Stimulated activated CD8-positive, alpha-beta memory T cell treated with anti-CD3 and anti-CD28 coated beads, Interleukin-7, amount 100 ng/mL, for 4 hours (primary cell): ENCODE measurements around the gene LEPROT.
"Not testable (repeated sequence)": the region's sequence is repeated elsewhere in the genome, so short reads cannot be mapped to it uniquely, and the experiment has no call there.

Experiments
- DNase-seq, 2 donors: peaks; one replicate each; pipeline ENCODE4 v3.0.0-alpha.2; 2020; ENCODE audit warnings: low read depth in 2 of 2

The LEPROT gene

DNA sequence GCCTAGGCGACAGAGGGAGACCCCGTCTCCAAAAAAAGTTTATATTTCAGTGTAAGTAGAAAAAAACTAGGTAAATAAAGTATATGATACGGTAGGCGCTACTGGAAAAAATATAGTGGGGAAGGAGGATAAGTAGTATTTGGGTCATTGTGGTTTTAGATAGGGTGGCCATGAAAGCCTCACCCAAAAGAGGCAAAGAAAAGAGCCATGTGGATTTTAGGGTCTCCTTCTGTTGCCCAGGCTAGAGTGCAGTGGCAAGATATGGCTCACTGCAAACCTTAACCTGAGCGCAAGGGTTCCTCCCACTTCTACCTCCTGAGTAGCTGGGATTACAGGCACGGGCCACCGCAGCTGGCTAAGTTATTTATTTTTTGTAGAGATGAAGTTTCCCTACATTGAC is 17.1 kb downstream of the LEPROT start:
- no peak for DNase-seq

DNA sequence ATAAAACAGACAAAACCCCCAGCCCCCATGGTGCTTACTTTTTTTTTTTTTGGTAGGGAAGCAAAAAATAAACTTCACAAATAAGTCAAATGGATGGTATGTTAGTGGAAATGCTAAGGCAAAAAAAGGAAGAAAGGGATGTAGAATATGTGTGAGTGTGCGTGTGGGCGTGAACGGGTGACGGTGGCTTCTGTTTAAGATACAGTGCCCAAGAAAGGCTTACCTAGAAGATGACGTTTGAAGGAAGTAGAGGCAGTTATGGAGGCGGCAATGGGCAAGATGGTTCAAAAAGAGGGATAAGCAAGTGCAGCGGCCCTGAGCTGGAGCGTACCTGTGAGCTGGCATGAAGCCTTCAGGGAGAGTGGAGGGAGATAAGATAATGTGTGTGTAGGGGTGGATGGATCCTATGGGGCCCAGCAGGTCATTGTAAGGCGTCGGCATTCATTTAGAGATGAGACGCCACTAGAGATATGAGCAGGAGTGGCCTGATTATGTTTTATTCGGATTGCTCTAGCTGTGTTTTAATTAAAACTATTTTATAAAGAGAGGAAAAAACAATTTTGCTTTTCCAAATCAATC is 19.9 kb downstream of the LEPROT start:
- no peak for DNase-seq

DNA sequence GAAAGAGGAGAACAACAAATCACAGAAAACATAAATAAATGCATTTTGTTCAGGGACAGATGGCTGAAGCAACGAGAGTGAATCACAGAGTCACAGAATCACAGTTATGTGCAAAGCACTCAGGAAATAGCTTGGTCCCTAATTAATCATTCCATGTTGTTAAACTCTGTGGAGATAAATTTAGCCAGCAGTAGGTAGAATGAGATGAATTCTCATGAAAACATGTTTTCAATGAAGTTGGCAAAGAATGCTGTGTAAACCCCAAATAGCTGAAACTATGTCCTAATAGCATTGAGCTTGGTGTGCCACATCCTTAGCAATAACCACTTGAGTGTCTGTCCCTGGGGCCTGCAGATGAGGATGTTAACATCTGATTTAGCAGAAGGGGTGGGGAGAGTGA is 20.4 kb downstream of the LEPROT start:
- no peak for DNase-seq

DNA sequence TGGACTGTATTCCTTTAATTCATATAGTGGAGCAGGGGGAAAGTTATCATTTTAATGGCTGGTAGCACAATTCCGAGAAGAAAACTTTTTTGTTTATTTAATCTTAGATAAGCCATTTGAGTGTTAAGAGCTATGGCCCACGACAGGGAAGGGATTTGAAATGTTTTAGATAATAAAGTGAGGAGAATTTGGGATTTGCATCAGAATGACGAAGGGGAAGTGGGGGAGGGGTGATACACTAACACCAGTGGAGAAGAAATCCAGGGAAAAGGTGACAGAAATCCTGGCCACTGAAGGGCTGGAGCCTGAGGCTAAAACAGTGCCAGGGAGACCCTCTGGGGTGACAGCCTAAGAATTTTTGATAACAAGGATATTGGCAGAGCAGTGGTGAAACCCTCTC is 21.0 kb downstream of the LEPROT start:
- DNase-seq = no peak

GRCh38 chr1:65442442-65442841 is 22.0 kb downstream of the LEPROT start:
- DNase-seq = no peak

- no peak for DNase-seq
Observed at GRCh38 chr1:65443647-65444046, 23.2 kb downstream of the LEPROT start.

GRCh38 chr1:65444128-65444640 is 23.7 kb downstream of the LEPROT start:
- no peak for DNase-seq

GRCh38 chr1:65445837-65446236 is 25.4 kb downstream of the LEPROT start:
- DNase-seq = no peak

DNA sequence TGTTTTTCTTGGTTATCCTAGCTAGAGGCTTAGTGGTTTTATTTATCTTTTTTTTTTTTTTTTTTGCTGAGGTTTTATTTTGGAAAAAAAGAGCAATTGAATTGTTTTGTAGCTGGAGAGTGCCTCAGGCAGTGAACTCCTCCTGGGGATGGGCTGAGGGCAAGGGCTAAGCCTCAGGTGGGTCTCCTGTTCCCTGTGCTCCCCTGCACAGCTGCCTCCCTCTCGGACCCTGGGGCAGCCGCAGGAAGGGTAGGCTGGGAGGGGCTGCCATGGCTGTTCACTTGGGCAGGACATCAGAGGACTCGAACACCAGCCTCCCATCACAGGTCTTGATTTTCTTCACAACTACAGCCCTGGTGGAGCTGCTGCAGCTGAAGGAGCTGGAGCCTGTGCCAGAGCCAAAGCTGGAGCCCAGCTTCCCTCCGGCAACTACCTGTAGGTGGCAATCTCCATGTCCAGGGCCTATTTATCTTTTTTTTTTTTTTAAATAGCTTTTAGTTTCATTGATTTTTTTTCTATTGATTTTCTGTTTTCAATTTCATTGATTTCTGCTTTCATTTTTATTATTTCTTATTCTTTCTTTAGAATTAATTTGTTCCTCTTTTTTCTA is 28.9 kb downstream of the LEPROT start:
- no peak for DNase-seq

GRCh38 chr1:65455678-65456077 is 35.2 kb downstream of the LEPROT start:
- not testable (repeated sequence) for DNase-seq

DNA sequence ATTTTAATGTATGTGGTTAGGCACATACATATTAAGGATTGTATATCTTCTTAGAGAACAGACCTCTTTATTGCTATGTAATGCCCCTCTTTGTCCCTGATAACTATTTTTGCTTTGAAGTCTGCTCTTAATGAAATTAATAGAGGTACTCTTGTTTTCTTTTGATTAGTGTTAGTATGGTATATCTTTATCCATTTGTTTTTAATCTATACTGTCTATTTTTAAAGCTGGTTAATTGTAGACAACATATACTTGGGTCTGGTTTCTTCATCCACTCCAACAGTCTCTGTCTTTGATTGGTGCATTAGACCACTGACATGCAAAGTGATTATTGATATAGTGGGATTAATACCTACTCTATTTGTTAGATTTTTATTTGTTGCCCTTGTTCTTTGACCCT is 36.0 kb downstream of the LEPROT start:
- DNase-seq = no peak

- no peak for DNase-seq
Observed at GRCh38 chr1:65457868-65458267, 37.4 kb downstream of the LEPROT start.

DNA sequence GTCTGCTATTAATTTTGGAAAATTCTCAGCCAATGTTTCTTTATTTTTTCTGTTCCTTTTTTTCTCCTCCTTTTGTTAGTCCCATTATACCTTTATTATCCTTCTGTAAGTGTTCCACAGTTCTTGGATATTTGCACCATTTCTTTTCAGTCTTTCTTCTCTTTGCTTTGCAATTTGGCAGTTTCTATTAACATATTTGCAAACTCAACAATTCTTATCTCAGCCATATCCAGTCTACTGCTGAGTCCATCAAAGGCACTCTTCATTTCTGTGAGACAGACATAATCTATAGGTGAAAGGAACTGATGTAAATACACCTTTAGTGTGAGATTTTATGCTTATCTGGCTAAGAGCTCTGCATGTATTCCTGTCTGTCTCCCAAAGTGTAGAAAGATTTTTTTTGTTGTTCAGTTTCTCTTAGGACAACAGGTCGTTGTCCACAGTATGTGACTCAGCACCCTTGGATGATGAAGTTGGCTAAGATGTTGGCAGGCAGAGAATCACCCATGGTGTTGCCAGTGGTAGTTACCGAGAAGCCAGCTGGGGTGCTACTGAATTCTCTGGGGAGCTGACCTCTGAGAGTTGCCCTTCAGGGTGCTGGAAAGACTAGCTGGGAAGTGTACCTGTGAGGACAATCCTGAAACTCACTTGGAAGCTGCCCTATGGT is 38.4 kb downstream of the LEPROT start:
- no peak for DNase-seq

DNA sequence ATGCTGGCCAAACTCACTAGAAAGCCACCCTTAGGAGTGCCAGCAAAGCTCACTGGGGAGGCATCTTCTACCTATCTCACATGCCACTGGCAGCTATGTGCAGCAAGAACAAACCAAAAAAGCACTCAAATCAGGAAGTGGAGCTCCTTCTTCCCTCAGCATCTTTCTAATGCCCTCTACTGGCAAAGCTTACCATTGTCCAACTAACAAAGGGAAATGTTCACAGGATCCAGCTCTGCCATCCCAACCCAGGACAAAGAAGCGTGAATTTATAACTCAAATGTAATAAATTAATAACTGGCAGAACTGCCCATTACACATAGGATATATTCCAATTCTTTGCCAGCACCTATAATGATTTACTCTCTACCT is 38.9 kb downstream of the LEPROT start:
- DNase-seq = no peak

DNA sequence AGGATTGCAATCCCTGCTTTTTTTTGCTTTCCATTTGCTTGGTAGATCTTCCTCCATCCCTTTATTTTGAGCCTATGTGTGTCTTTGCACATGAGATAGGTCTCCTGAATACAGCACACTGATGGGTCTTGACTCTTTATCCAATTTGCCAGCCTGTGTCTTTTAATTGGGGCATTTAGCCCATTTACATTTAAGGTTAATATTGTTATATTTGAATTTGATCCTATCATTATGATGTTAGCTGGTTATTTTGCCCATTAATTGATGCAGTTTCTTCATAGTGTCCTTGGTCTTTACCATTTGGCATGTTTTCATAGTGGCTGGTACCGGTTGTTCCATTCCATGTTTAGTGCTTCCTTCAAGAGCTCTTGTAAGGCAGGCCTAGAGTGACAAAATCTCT is 45.4 kb downstream of the LEPROT start:
- not testable (repeated sequence) for DNase-seq

DNA sequence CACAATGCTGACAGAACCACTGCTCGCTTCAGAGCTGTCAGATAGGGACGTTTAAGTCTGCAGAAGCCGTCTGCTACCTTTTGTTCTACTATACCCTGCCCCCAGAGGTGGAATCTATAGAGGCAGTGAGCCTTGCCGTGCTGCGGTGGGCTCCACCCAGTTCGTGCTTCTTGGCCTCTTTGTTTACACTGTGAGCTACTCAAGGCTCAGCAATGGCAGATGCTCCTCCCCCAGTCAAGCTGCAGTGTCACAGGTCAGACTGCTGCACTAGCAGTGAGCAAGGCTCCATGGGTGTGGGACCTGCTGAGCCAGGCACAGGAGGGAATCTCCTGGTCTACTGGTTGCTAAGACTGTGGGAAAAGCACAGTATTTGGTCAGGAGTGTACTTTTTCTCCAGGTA is 47.1 kb downstream of the LEPROT start:
- DNase-seq = no peak

DNA sequence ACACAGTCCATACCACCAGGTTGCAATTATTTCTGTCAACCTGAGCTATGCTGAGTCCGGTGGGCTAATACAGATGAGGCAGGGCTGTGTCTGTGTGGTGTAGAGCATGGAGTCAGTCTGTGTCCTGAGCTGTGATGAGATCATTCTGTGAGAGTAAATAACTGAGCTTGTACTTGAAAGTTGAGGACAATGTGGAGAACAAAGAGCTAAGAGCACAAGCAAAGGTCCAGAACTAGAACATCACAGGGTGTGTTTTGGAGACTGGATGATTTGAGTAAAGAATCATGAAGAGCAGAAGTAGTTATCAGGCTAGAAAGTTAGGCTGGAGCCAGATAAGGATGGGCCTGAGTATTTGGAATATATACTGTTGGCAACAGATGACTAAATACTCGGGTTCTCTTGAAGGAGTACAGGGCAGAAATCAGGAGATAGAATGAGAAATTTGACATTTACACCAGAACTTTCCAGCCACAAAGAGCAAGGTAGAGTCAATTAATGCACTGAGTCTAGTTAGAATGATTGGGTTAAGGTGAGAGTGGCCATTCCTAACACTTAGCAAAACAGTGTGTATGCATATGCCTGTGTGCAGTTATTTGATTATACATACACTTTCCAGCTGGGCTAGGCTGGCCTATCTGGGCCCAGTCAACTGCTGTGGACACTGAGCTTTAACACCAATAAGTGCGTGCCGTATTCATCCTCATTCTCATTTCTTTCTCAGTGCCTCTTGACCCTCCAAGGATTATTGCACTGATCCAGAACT is 48.8 kb downstream of the LEPROT start:
- DNase-seq = no peak

GRCh38 chr1:65469889-65470340 is 49.4 kb downstream of the LEPROT start:
- no peak for DNase-seq

DNA sequence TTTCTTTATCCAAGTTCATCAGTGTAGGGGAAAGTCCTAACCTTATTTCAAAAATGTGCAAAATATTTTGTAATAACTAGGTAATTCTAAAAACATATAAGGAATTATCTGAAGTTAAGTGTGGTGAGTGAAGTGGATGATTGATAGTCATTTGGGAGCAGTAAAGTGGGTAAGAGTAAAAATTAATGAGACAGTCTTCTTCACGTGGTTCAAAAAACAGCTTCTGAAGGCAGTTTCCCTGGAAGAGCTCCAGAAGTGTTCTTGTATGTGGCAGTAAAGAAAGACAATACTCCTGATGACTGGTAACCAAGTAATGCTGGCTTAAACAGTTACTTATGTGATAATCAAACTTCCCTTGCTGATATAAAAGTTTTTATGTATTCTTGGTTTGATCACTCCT is 50.3 kb downstream of the LEPROT start:
- no peak for DNase-seq

GRCh38 chr1:65471213-65471833 is 50.9 kb downstream of the LEPROT start:
- no peak for DNase-seq

DNA sequence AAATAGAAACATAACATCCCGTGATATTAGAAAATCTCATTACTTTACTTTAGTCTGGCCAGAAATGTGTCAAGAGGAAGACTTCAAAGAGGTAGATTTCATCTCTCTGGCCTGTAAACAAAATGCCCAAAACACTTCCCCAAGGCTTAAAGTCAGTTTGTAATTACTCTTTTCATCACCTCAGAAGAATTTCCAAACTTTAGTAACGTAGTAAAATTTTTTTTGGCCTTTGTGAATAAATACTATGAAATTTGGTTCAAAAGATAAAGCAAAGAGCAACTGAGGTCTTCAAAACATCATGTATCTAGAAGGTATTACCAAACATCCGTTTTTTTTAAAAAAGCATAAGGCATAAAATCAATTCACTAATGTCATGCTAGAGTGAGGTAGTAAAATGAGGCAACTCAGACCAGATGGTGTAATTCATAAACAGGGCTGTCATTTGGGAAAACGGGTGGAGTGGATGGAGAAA is 51.4 kb downstream of the LEPROT start:
- DNase-seq = no peak

DNA sequence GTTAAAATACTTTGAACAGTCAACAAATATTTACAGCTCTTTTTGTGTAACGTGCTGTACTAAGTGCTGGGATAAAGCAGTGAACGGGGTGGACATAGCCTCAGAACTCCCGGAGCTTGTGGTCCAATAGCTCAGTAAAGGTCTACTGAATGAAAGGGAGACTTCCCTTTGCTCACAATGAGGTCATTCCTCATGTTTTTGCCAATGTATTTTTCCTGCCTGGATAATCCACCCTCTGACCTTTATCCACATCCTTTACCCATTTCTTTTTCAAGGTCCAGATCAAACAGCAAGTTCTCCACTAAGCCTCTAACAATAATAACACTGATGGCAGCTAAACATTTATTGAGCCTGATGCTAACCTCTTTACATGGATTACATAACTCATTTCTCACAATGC is 55.9 kb downstream of the LEPROT start:
- DNase-seq = no peak
